RPMI8226 (cell line): Measurements from ENCODE around the gene PARVA.

ENCODE experiments used
- DNase-seq: peaks from one replicate; pipeline ENCODE4 v3.0.0-alpha.2; 2015

PARVA gene

GRCh38 chr11:12434325-12434654, 56.9 kb downstream of the PARVA start:
- DNase-seq: no peak

- DNase-seq: no peak
Measured at GRCh38 chr11:12435264-12435663, 57.9 kb downstream of the PARVA start.

GRCh38 chr11:12436266-12436665, 58.9 kb downstream of the PARVA start:
- DNase-seq: no peak

GRCh38 chr11:12438291-12438690, 60.9 kb downstream of the PARVA start:
- DNase-seq: no peak

GRCh38 chr11:12439615-12440014, 62.2 kb downstream of the PARVA start:
- no peak for DNase-seq

GRCh38 chr11:12440565-12440964, 63.2 kb downstream of the PARVA start:
- DNase-seq: no peak

GRCh38 chr11:12441231-12441861, 64.0 kb downstream of the PARVA start:
- DNase-seq: no peak

- no peak for DNase-seq
Measured at GRCh38 chr11:12444601-12445000, 67.2 kb downstream of the PARVA start.

GRCh38 chr11:12445001-12445400, 67.6 kb downstream of the PARVA start:
- DNase-seq: no peak

GRCh38 chr11:12446863-12447262, 69.5 kb downstream of the PARVA start:
- DNase-seq: no peak

- no peak for DNase-seq
Measured at GRCh38 chr11:12448131-12448939, 71.0 kb downstream of the PARVA start.

- no peak for DNase-seq
Measured at GRCh38 chr11:12449961-12450715, 72.8 kb downstream of the PARVA start.

GRCh38 chr11:12451179-12451814, 73.9 kb downstream of the PARVA start:
- DNase-seq: no peak

- DNase-seq: no peak
Measured at GRCh38 chr11:12453243-12453642, 75.9 kb downstream of the PARVA start.

- DNase-seq: no peak
Measured at GRCh38 chr11:12454782-12455181, 77.4 kb downstream of the PARVA start.

- DNase-seq: no peak
Measured at GRCh38 chr11:12455938-12456337, 78.6 kb downstream of the PARVA start.

GRCh38 chr11:12456651-12457579, 79.5 kb downstream of the PARVA start:
- no peak for DNase-seq

GRCh38 chr11:12458042-12458441, 80.7 kb downstream of the PARVA start:
- no peak for DNase-seq

GRCh38 chr11:12459374-12459773, 82.0 kb downstream of the PARVA start:
- DNase-seq: no peak

GRCh38 chr11:12459865-12460444, 82.6 kb downstream of the PARVA start:
- no peak for DNase-seq

- no peak for DNase-seq
Measured at GRCh38 chr11:12460466-12460865, 83.1 kb downstream of the PARVA start.

- peak; percentile 5 for DNase-seq
Measured at GRCh38 chr11:12461516-12461915, 84.1 kb downstream of the PARVA start.
